ENCODE results near the gene ADNP. TPM values are rescaled to one million over a fixed set of nuclear protein-coding genes. Genes with fewer than 3 reads are reported as not detected.
"Not testable (repeated sequence)": the region's sequence is repeated elsewhere in the genome, so short reads cannot be mapped to it uniquely, and the experiment has no call there.

The ADNP gene
- total RNA-seq, 1 donor from 2014 or later: 86.6 TPM

- no peak for DNase-seq (ENCODE audit: low read depth)
Measured at GRCh38 chr20:50903353-50904051, 27.7 kb downstream of the ADNP start.

- DNase-seq (ENCODE audit: low read depth): no peak
Measured at GRCh38 chr20:50901301-50901700, 29.9 kb downstream of the ADNP start.

GRCh38 chr20:50900261-50900660 is 31.0 kb downstream of the ADNP start:
- DNase-seq (ENCODE audit: low read depth): no peak

- no peak for DNase-seq (ENCODE audit: low read depth)
Measured at GRCh38 chr20:50898475-50898874, 32.8 kb downstream of the ADNP start.

- DNase-seq (ENCODE audit: low read depth): peak; percentile 6
Measured at GRCh38 chr20:50895111-50895830, 36.0 kb downstream of the ADNP start.

GRCh38 chr20:50893620-50894019 is 37.6 kb downstream of the ADNP start:
- no peak for DNase-seq (ENCODE audit: low read depth)

- no peak for DNase-seq (ENCODE audit: low read depth)
Measured at GRCh38 chr20:50892394-50892793, 38.8 kb downstream of the ADNP start.

GRCh38 chr20:50891138-50891537 is 40.1 kb downstream of the ADNP start:
- no peak for DNase-seq (ENCODE audit: low read depth)

- DNase-seq (ENCODE audit: low read depth): no peak
Measured at GRCh38 chr20:50887576-50887975, 43.7 kb downstream of the ADNP start.

GRCh38 chr20:50886184-50886790 is 45.0 kb downstream of the ADNP start:
- no peak for DNase-seq (ENCODE audit: low read depth)

- no peak for DNase-seq (ENCODE audit: low read depth)
Measured at GRCh38 chr20:50885781-50886180, 45.5 kb downstream of the ADNP start.

- DNase-seq (ENCODE audit: low read depth): no peak
Measured at GRCh38 chr20:50885068-50885467, 46.2 kb downstream of the ADNP start.

- no peak for DNase-seq (ENCODE audit: low read depth)
Measured at GRCh38 chr20:50883856-50884255, 47.4 kb downstream of the ADNP start.

- not testable (repeated sequence) for DNase-seq (ENCODE audit: low read depth)
Measured at GRCh38 chr20:50881759-50882424, 49.3 kb downstream of the ADNP start.

- no peak for DNase-seq (ENCODE audit: low read depth)
Measured at GRCh38 chr20:50879649-50880550, 51.3 kb downstream of the ADNP start.

- DNase-seq (ENCODE audit: low read depth): no peak
Measured at GRCh38 chr20:50877232-50877743, 53.9 kb downstream of the ADNP start.

GRCh38 chr20:50876816-50877215 is 54.4 kb downstream of the ADNP start:
- DNase-seq (ENCODE audit: low read depth): no peak

- no peak for DNase-seq (ENCODE audit: low read depth)
Measured at GRCh38 chr20:50876063-50876685, 55.1 kb downstream of the ADNP start.

- DNase-seq (ENCODE audit: low read depth): no peak
Measured at GRCh38 chr20:50874758-50875665, 56.2 kb downstream of the ADNP start.

Data from renal cortical epithelial cell (primary cell).